Gastroesophageal sphincter (tissue), 4 donors: ENCODE results near the gene TADA3. TPM values are rescaled to one million over a fixed set of nuclear protein-coding genes. Genes with fewer than 3 reads are reported as not detected.

Experiments used
- ATAC-seq: fragments of 150-250 bp; one replicate; pipeline ENCODE4 v1.9.1; 2016; ENCODE audit warnings: mild to moderate bottlenecking, moderate library complexity
- H3K27ac ChIP-seq, 4 donors: fragments of 200-600 bp; sonication (generic) in 3 of 4; 1 replicate in 3 of 4; 2 replicates in 1 of 4; pipeline ENCODE4 v1.5.1; 2016 to 2019
- H3K27me3 ChIP-seq: fragments of 200-600 bp; sonication (generic); one replicate; pipeline ENCODE4 v1.5.1; 2019
- H3K36me3 ChIP-seq, 2 donors: fragments of 200-600 bp; sonication (generic); one replicate each; pipeline ENCODE4 v1.5.1; 2019; ENCODE audit warnings: control low read depth in 1 of 2
- H3K4me1 ChIP-seq, 3 donors: fragments of 200-600 bp; sonication (generic); 1 replicate in 2 of 3; 2 replicates in 1 of 3; pipeline ENCODE4 v1.5.1; 2016 to 2019; ENCODE audit warnings: control low read depth in 2 of 3
- H3K4me3 ChIP-seq, 2 donors: fragments of 200-600 bp; sonication (generic); one replicate each; pipeline ENCODE4 v1.5.1; 2019; ENCODE audit warnings: mild to moderate bottlenecking in 1 of 2, moderate library complexity in 1 of 2
- H3K9me3 ChIP-seq, 3 donors: fragments of 200-600 bp; sonication (generic); one replicate each; pipeline ENCODE4 v1.5.1; 2017 to 2019; ENCODE audit warnings: control low read depth in 2 of 3
- EP300 ChIP-seq: sonication (generic); formaldehyde crosslinking; IDR thresholded peaks from one replicate; pipeline ENCODE4 v1.6.1; 2017; ENCODE audit warnings: antibody characterized with exemption, mild to moderate bottlenecking
- POLR2A ChIP-seq, 2 donors: fragments of 450-650 bp; IDR thresholded peaks; one replicate each; pipeline ENCODE4 v1.6.1; 2017; ENCODE audit warnings: antibody characterized with exemption in 2 of 2, mild to moderate bottlenecking in 2 of 2, moderate library complexity in 1 of 2
- POLR2AphosphoS5 ChIP-seq: sonication (generic); formaldehyde crosslinking; IDR thresholded peaks from one replicate; pipeline ENCODE4 v1.6.1; 2017; ENCODE audit warnings: antibody characterized with exemption
- WGBS, 2 donors: methylation state at CpG; one replicate each; pipeline ENCODE4 v1.1.5; 2018; ENCODE audit warnings: low coverage in 1 of 2; 5-methylcytosine and 5-hydroxymethylcytosine counted together
- total RNA-seq, 4 donors: library from RNA; depleted of rRNA; stranded (reverse); fragments of >200 nt; gene quantifications; one replicate each; pipeline ENCODE4 v1.1.0, GENCODE V29; 2016
- TF ChIP-seq, protein P1 (sequence below), 4 experiments: fragments of 200-600 bp in 2 of 4; fragments of 450-650 bp in 2 of 4; sonication (generic) in 1 of 4; IDR thresholded peaks; one replicate each; pipeline ENCODE4 v1.5.1; 2017 to 2019; ENCODE audit warnings: antibody characterized with exemption in 4 of 4, mild to moderate bottlenecking in 2 of 4, moderate library complexity in 2 of 4

The TADA3 gene
- total RNA-seq, 4 donors from 2014 or later: 54.6 to 82.2 (median 66.0) TPM

DNA sequence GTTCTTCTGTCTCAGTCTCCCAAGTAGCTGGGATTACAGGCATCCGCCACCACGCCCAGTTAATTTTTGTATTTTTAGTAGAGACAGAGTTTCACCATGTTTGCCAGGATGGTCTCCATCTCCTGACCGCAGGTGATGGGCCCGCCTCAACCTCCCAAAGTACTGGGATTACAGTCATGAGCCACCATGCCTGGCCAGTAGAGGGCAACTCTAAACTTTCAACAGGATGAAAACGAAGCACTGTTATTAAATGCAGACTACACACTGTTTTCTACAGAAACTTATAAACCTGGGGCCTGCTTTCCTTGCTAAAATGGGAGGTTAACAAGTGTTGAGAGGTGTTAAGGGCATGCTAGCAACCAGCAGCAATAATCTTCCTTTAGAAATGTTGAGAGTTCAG lies 8.3 kb upstream of the TADA3 start:
- TF ChIP-seq, protein P1, sequence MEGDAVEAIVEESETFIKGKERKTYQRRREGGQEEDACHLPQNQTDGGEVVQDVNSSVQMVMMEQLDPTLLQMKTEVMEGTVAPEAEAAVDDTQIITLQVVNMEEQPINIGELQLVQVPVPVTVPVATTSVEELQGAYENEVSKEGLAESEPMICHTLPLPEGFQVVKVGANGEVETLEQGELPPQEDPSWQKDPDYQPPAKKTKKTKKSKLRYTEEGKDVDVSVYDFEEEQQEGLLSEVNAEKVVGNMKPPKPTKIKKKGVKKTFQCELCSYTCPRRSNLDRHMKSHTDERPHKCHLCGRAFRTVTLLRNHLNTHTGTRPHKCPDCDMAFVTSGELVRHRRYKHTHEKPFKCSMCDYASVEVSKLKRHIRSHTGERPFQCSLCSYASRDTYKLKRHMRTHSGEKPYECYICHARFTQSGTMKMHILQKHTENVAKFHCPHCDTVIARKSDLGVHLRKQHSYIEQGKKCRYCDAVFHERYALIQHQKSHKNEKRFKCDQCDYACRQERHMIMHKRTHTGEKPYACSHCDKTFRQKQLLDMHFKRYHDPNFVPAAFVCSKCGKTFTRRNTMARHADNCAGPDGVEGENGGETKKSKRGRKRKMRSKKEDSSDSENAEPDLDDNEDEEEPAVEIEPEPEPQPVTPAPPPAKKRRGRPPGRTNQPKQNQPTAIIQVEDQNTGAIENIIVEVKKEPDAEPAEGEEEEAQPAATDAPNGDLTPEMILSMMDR (IDR thresholded peaks at IDR 0.05): peak in 1 of 4 experiments; percentile 6
- no peak for TF ChIP-seq EP300
- ATAC-seq: no peak
- no peaks in the 10 kb centered on the region for H3K27me3 ChIP-seq
- no peaks in the 10 kb centered on the region for H3K9me3 ChIP-seq
- 25 to 65% methylated on average over 1 to 4 of the region's 5 CpGs for WGBS, 2 donors
- no peak overlapping the region for H3K4me3 ChIP-seq
- peaks cover 11 to 93% of the 10 kb centered on the region in 2 donors for H3K36me3 ChIP-seq
- peaks cover 0 to 20% (median 0%) of the 10 kb centered on the region in 3 donors for H3K4me1 ChIP-seq
- no peak overlapping the region for H3K27ac ChIP-seq

DNA sequence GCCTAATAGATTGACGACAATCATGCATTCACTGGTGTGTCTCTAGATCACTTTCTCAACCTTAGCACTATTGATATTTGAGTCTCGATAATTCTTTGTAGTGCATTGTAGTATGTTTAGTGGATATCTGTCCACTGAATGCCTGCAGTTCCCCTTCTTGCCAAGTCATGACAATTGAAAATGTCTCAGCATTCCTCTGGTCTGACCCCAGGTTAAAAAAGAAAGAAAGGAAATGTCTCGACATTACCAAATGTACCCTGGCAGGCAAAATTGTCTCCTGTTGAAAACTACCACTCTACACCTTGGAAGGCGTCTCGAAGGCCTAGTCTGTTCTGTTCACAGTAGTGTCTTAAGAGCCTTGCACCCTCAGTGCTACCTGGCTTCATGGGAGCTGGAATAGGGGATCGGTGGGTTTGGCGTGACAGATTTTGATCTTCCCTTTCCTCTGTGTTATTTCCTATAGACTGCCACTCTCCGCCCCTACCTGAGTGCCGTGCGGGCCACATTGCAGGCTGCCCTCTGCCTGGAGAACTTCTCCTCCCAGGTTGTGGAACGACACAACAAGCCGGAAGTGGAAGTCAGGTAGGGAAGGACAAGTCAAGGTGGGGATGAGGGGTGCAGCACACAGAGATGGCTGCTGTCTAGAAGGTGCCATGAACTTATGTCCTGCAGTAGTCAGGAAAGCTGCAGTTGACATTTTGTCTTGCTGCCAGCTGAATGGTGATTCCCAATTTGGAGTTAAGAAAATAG lies 5.1 kb upstream of the TADA3 start:
- TF ChIP-seq EP300: no peak
- no peak for TF ChIP-seq POLR2AphosphoS5
- 87 to 94% methylated on average over 5 to 7 of the region's 12 CpGs for WGBS, 2 donors
- Histone ChIP-seq H3K27ac (no peak overlapping the region), H3K4me1 (peaks cover 0 to 41% (median 11%) of the 10 kb centered on the region in 3 donors), H3K4me3 (no peak overlapping the region), H3K27me3 (no peaks in the 10 kb centered on the region), H3K36me3 (peaks cover 4 to 75% of the 10 kb centered on the region in 2 donors), H3K9me3 (no peaks in the 10 kb centered on the region)
- ATAC-seq: no peak

DNA sequence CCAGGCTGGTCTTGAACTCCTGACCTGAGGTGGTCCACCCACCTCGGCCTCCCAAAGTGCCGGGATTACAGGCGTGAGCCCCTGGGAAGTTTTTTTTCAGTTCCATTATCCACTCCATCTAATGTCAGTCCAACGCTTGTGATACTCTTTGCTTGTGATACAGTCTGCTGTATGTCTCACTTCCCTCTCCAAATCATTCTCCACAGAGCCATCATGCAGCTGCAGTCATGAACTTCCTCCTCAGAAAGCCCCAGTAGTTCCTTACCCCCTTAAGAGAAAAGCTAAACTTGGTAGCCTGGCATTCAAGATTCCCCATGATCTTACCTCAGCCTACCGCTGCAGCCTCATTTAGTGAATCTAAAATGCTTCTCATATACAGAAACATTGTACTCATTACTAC lies 2.9 kb upstream of the TADA3 start:
- Histone ChIP-seq H3K4me3 (no peak overlapping the region), H3K4me1 (peaks cover 0 to 60% (median 18%) of the 10 kb centered on the region in 3 donors), H3K27me3 (no peaks in the 10 kb centered on the region), H3K36me3 (peaks cover 0 to 59% of the 10 kb centered on the region in 2 donors), H3K9me3 (no peaks in the 10 kb centered on the region), H3K27ac (no peak overlapping the region)
- ATAC-seq: no peak
- WGBS, 2 donors: 70 to 83% methylated on average over 1 to 2 of the region's 5 CpGs
- no peak for TF ChIP-seq POLR2A (IDR thresholded peaks at IDR 0.05)
- no peak for TF ChIP-seq EP300
- TF ChIP-seq, protein P1 (IDR thresholded peaks at IDR 0.05): no peak
- TF ChIP-seq POLR2AphosphoS5: no peak

DNA sequence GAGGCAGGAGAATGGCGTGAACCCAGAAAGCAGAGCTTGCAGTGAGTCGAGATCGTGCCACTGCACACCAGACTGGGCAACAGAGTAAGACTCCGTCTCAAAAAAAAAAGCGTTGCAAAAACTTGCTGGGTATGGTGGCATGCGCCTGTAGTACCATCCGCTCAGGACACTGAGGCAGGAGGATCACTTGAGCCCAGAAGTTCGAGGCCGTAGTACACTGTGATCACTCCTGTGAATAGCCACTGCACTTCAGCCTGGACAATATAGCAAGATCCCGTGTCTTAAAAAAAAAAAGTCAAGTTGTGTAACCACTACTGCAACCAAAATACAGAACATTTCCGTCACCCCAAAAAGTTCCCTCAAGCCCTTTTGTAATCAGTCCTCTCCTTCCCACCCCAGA lies 2.1 kb upstream of the TADA3 start:
- TF ChIP-seq POLR2A (IDR thresholded peaks at IDR 0.05): no peak
- no peak for TF ChIP-seq EP300
- TF ChIP-seq, protein P1 (IDR thresholded peaks at IDR 0.05): no peak
- peak overlapping the region in 1 of 2 donors; percentile 93 for H3K4me3 ChIP-seq
- no peaks in the 10 kb centered on the region for H3K9me3 ChIP-seq
- no peaks in the 10 kb centered on the region for H3K27me3 ChIP-seq
- peaks cover 0 to 64% (median 18%) of the 10 kb centered on the region in 3 donors for H3K4me1 ChIP-seq
- 90 to 98% methylated on average over 6 to 10 of the region's 11 CpGs for WGBS, 2 donors
- H3K36me3 ChIP-seq: peaks cover 0 to 59% of the 10 kb centered on the region in 2 donors
- H3K27ac ChIP-seq: no peak overlapping the region
- no peak for ATAC-seq

- H3K27ac ChIP-seq: peak overlapping the region; percentile 93 to 98 (median 96)
- H3K4me3 ChIP-seq: peak overlapping the region; percentile 90 to 93
- peaks cover 0 to 59% of the 10 kb centered on the region in 2 donors for H3K36me3 ChIP-seq
- H3K9me3 ChIP-seq: no peaks in the 10 kb centered on the region
- no peak for TF ChIP-seq EP300
- no peak for TF ChIP-seq POLR2A (IDR thresholded peaks at IDR 0.05)
- no peak for TF ChIP-seq POLR2AphosphoS5
- TF ChIP-seq, protein P1 (IDR thresholded peaks at IDR 0.05): peak in 2 of 4 experiments; percentile 3 to 22
- peak; percentile 11 for ATAC-seq
- H3K4me1 ChIP-seq: peaks cover 0 to 64% (median 18%) of the 10 kb centered on the region in 3 donors
- 0% methylated on average over 11 to 15 of the region's 23 CpGs for WGBS, 2 donors
- H3K27me3 ChIP-seq: no peaks in the 10 kb centered on the region
These were observed 998 bp upstream of the TADA3 start for GRCh38 chr3:9793161-9793781.
